ENCODE data around the gene NLRP13. TPM values are rescaled to one million over a fixed set of nuclear protein-coding genes. Genes with fewer than 3 reads are reported as not detected.

NLRP13 gene
- total RNA-seq, 6 donors from 2014 or later = not detected

DNA sequence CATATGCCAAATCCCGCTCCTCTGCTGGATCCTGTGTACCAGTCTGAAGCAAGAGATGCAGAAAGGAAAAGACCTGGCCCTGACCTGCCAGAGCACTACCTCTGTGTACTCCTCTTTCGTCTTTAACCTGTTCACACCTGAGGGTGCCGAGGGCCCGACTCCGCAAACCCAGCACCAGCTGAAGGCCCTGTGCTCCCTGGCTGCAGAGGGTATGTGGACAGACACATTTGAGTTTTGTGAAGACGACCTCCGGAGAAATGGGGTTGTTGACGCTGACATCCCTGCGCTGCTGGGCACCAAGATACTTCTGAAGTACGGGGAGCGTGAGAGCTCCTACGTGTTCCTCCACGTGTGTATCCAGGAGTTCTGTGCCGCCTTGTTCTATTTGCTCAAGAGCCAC lies 73.7 kb downstream of the NLRP13 start:
- Histone ChIP-seq H3K4me3 (no peak overlapping the region), H3K4me1 (no peaks in the 10 kb centered on the region), H3K9me3 (no peaks in the 10 kb centered on the region), H3K27ac (no peak overlapping the region), H3K27me3 (no peaks in the 10 kb centered on the region), H3K36me3 (no peaks in the 10 kb centered on the region)
- TF ChIP-seq POLR2AphosphoS5 (IDR thresholded peaks at IDR 0.05) (no peak), EP300 (IDR thresholded peaks at IDR 0.05) (no peak), CTCF (IDR thresholded peaks at IDR 0.05) (no peak)
- DNase-seq (no peak), ATAC-seq (ENCODE audit: low FRiP score in 2 of 2) (no peak)
- 91% methylated on average over 14 of the region's 14 CpGs for WGBS, 2 donors

GRCh38 chr19:55857974-55858373 lies 74.2 kb downstream of the NLRP13 start:
- WGBS, 2 donors = 91 to 94% methylated on average over 23 of the region's 23 CpGs
- no peak for DNase-seq
- H3K4me3 ChIP-seq = no peak overlapping the region
- H3K36me3 ChIP-seq = no peaks in the 10 kb centered on the region
- no peaks in the 10 kb centered on the region for H3K4me1 ChIP-seq
- no peak for TF ChIP-seq EP300 (IDR thresholded peaks at IDR 0.05)
- no peak for TF ChIP-seq CTCF (IDR thresholded peaks at IDR 0.05)
- no peak for TF ChIP-seq POLR2AphosphoS5 (IDR thresholded peaks at IDR 0.05)
- TF ChIP-seq POLR2A (IDR thresholded peaks at IDR 0.05) = no peak
- H3K27me3 ChIP-seq = no peaks in the 10 kb centered on the region
- no peak for ATAC-seq (ENCODE audit: low FRiP score in 2 of 2)
- H3K9me3 ChIP-seq = no peaks in the 10 kb centered on the region
- H3K27ac ChIP-seq = no peak overlapping the region

DNA sequence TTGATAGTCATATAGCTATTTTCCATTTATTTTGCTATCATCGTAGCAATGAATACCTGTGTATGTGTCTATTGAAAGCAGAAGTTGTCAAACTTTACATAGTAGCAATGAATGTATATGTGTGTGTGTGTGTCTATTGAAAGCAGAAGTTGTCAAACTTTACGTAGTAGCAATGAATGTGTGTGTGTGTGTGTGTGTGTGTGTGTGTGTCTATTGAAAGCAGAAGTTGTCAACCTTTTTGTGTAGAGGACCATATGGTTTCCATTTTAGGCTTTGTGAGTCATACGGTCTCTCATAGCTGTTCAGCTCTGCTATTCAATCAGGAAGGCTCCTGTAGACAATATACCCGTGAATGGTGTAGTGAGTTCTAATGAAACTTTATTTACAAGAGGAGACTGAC lies 75.0 kb downstream of the NLRP13 start:
- no peaks in the 10 kb centered on the region for H3K36me3 ChIP-seq
- H3K4me3 ChIP-seq = no peak overlapping the region
- TF ChIP-seq CTCF (IDR thresholded peaks at IDR 0.05) (no peak), POLR2A (IDR thresholded peaks at IDR 0.05) (no peak)
- no peaks in the 10 kb centered on the region for H3K9me3 ChIP-seq
- no peaks in the 10 kb centered on the region for H3K27me3 ChIP-seq
- no peak overlapping the region for H3K27ac ChIP-seq
- H3K4me1 ChIP-seq = no peaks in the 10 kb centered on the region
- DNase-seq (no peak), ATAC-seq (ENCODE audit: low FRiP score in 2 of 2) (no peak)
- WGBS, 2 donors = 57 to 72% methylated on average over 4 of the region's 4 CpGs

- 73 to 86% methylated on average over 1 of the region's 1 CpG for WGBS, 2 donors
- no peaks in the 10 kb centered on the region for H3K9me3 ChIP-seq
- DNase-seq (no peak), ATAC-seq (ENCODE audit: low FRiP score in 2 of 2) (no peak)
- no peak overlapping the region for H3K27ac ChIP-seq
- H3K4me3 ChIP-seq = no peak overlapping the region
- H3K4me1 ChIP-seq = no peaks in the 10 kb centered on the region
- no peaks in the 10 kb centered on the region for H3K36me3 ChIP-seq
- TF ChIP-seq EP300 (IDR thresholded peaks at IDR 0.05) = no peak
- no peak for TF ChIP-seq POLR2A (IDR thresholded peaks at IDR 0.05)
- no peak for TF ChIP-seq POLR2AphosphoS5 (IDR thresholded peaks at IDR 0.05)
- no peak for TF ChIP-seq CTCF (IDR thresholded peaks at IDR 0.05)
- no peaks in the 10 kb centered on the region for H3K27me3 ChIP-seq
Observed at GRCh38 chr19:55855160-55855559, 77.0 kb downstream of the NLRP13 start.

Other genes starting within 250 kb of the NLRP13 start
- not detected for gene NLRP9, start 193.9 kb downstream of the NLRP13 start, total RNA-seq
- gene RFPL4A, start 173.2 kb downstream of the NLRP13 start, total RNA-seq = not detected
- gene RFPL4AL1, start 163.2 kb downstream of the NLRP13 start, total RNA-seq = not detected
- gene NLRP11, start 100.3 kb downstream of the NLRP13 start, total RNA-seq = not detected
- not detected for gene NLRP4, start 95.8 kb downstream of the NLRP13 start, total RNA-seq
- not detected for gene NLRP8, start 15.5 kb upstream of the NLRP13 start, total RNA-seq
- gene NLRP5, start 54.4 kb upstream of the NLRP13 start, total RNA-seq = not detected
- gene ZNF787, start 189.0 kb upstream of the NLRP13 start, total RNA-seq = 10 to 100 TPM; 20.5 to 45.4 (median 35.8) TPM
- gene ZNF444, start 209.0 kb upstream of the NLRP13 start, total RNA-seq = 100 to 1,000 TPM in 2 of 6 donors, 10 to 100 TPM in 4; 29.2 to 131 (median 61.3) TPM
- not detected for gene GALP, start 243.7 kb upstream of the NLRP13 start, total RNA-seq

Data from upper lobe of left lung (tissue), 6 donors.